A549 (cell line): ENCODE results near the gene ATP2B3.

Experiments
- BHLHE40 ChIP-seq: IDR thresholded peaks from 2 replicates; pipeline ENCODE4 v1.6.1; 2012; ENCODE audit warnings: low read depth, low read length, inconsistent platforms
- CHD2 ChIP-seq: fragments of 150-350 bp; IDR thresholded peaks from 2 replicates; pipeline ENCODE4 v1.6.1; 2014; ENCODE audit warnings: low read length; ENCODE audit not compliant: partially characterized antibody
- CTCF ChIP-seq: fragments of >200 bp; sonication (Bioruptor Twin); formaldehyde crosslinking; IDR thresholded peaks from 3 replicates; pipeline ENCODE4 v1.5.1; 2016
- EP300 ChIP-seq, 2 experiments: fragments of >200 bp; sonication (Bioruptor Twin); formaldehyde crosslinking; IDR thresholded peaks; 2 replicates in 1 of 2; 3 replicates in 1 of 2; pipeline ENCODE4 v1.6.1; 2016 to 2017
- HMGXB4 ChIP-seq: fragments of 250-450 bp; sonication (Bioruptor Pico); IDR thresholded peaks from 2 replicates; pipeline ENCODE4 v1.5.0; 2021; ENCODE audit warnings: mild to moderate bottlenecking, moderate library complexity, borderline replicate concordance
- MAX ChIP-seq: IDR thresholded peaks from 2 replicates; pipeline ENCODE4 v1.6.1; 2012
- SMC3 ChIP-seq: fragments of >200 bp; sonication (Bioruptor Twin); formaldehyde crosslinking; IDR thresholded peaks from 3 replicates; pipeline ENCODE4 v1.6.1; 2018; ENCODE audit warnings: inconsistent platforms
- USF2 ChIP-seq: fragments of 450-650 bp; IDR thresholded peaks from 2 replicates; pipeline ENCODE4 v1.6.1; 2014; ENCODE audit warnings: antibody characterized with exemption

- no peak for TF ChIP-seq SMC3
- no peak for TF ChIP-seq CTCF
- TF ChIP-seq MAX: no peak
- no peak for TF ChIP-seq CHD2
- no peak for TF ChIP-seq BHLHE40
- TF ChIP-seq EP300 (IDR thresholded peaks at IDR 0.05): no peak
- TF ChIP-seq USF2: no peak
- no peak for TF ChIP-seq HMGXB4 (CRISPR knock-in tag)
Observed at GRCh38 chrX:153625271-153626024, 108.0 kb downstream of the ATP2B3 start.
